Measurements from ENCODE around the gene PCF11. TPM values are rescaled to one million over a fixed set of nuclear protein-coding genes. Genes with fewer than 3 reads are reported as not detected.
A peak's percentile ranks its signal among the peaks of the same experiment; 100 is the strongest.

The PCF11 gene
- total and polyA plus RNA-seq, 2 of the 13 experiments (the other 11 are each of a cell fraction or from before 2014, with no cell fraction given): 40.3 to 47.7 TPM

- TF ChIP-seq GABPA (IDR thresholded peaks at IDR 0.05; ENCODE audit: low read depth, low read length) (no peak), GABPA (CRISPR knock-in tag; IDR thresholded peaks at IDR 0.05; ENCODE audit: low read depth) (peak; percentile 77; the same call in 1 of the 2 replicates), ISL2 (CRISPR knock-in tag; IDR thresholded peaks at IDR 0.05) (no peak), ATAD3A (CRISPR knock-in tag; IDR thresholded peaks at IDR 0.05) (no peak), TRAFD1 (CRISPR knock-in tag; IDR thresholded peaks at IDR 0.05; ENCODE audit: borderline replicate concordance) (no peak), MZF1 (CRISPR knock-in tag; IDR thresholded peaks at IDR 0.05; ENCODE audit: borderline replicate concordance) (no peak), NFE2 (CRISPR knock-in tag; IDR thresholded peaks at IDR 0.05) (no peak), ELK4 (CRISPR knock-in tag; IDR thresholded peaks at IDR 0.05; ENCODE audit: borderline replicate concordance) (no peak), ZNF552 (CRISPR knock-in tag; IDR thresholded peaks at IDR 0.05; ENCODE audit: borderline replicate concordance) (no peak), JDP2 (CRISPR knock-in tag; IDR thresholded peaks at IDR 0.05; ENCODE audit: borderline replicate concordance) (no peak), ZKSCAN1 (IDR thresholded peaks at IDR 0.05; ENCODE audit: low read length) (no peak), ZNF18 (CRISPR knock-in tag; IDR thresholded peaks at IDR 0.05; ENCODE audit: insufficient replicate concordance) (no peak), SIN3A (IDR thresholded peaks at IDR 0.05; ENCODE audit: borderline replicate concordance, low read depth, low read length) (0 out of 2 replicates have a peak, but pooled peaks have one; percentile 57), ETV6 (CRISPR knock-in tag; conservative IDR thresholded peaks at IDR 0.05) (no peak; the same call in 1 of the 2 replicates), ZNF205 (CRISPR knock-in tag; IDR thresholded peaks at IDR 0.05) (no peak), NFRKB (IDR thresholded peaks at IDR 0.05) (peak; percentile 65; the same call in 1 of the 2 replicates), TOE1 (CRISPR knock-in tag; IDR thresholded peaks at IDR 0.05) (peak; percentile 9; the same call in 1 of the 2 replicates), PTBP1 (IDR thresholded peaks at IDR 0.05; ENCODE audit: low read depth, low read length, poor library complexity, severe bottlenecking) (peak; percentile 39), HNRNPLL (IDR thresholded peaks at IDR 0.05; ENCODE audit: low read depth, low read length, poor library complexity, severe bottlenecking) (peak; percentile 95), NR3C1 (CRISPR knock-in tag; IDR thresholded peaks at IDR 0.05) (no peak), SRSF9 (IDR thresholded peaks at IDR 0.05; ENCODE audit: borderline replicate concordance, insufficient read depth, low read depth, low read length, poor library complexity, severe bottlenecking) (no peak), ZNF766 (CRISPR knock-in tag; IDR thresholded peaks at IDR 0.05; ENCODE audit: borderline replicate concordance) (peak; percentile 76; the same call in 1 of the 2 replicates), CENPX (CRISPR knock-in tag; IDR thresholded peaks at IDR 0.05) (no peak), AKAP8 (CRISPR knock-in tag; IDR thresholded peaks at IDR 0.05) (no peak), KLF13 (CRISPR knock-in tag; IDR thresholded peaks at IDR 0.05) (no peak), ZNF747 (CRISPR knock-in tag; IDR thresholded peaks at IDR 0.05; ENCODE audit: borderline replicate concordance) (no peak), ZFP82 (CRISPR knock-in tag; IDR thresholded peaks at IDR 0.05; ENCODE audit: borderline replicate concordance) (no peak; the same call in 1 of the 2 replicates), ZNF562 (CRISPR knock-in tag; IDR thresholded peaks at IDR 0.05; ENCODE audit: borderline replicate concordance) (no peak)
These were observed at the start of gene PCF11 (continued) for GRCh38 chr11:83156996-83157593.
